ENCODE measurements around the gene SPPL2C. TPM values are rescaled to one million over a fixed set of nuclear protein-coding genes. Genes with fewer than 3 reads are reported as not detected.

SPPL2C gene
- total RNA-seq, 1 experiment from 2014 or later = not detected

GRCh38 chr17:45841883-45842525, 2.7 kb upstream of the SPPL2C start:
- intact Hi-C loops (cut with micrococcal nuclease; ENCODE audit: unreplicated experiment) = no loop called here
- ChIA-PET POLR2A (ENCODE audit: low non-redundant PET) (no interaction called here), CTCF (no interaction called here)
- no peaks in the 10 kb centered on the region for H3K36me3 ChIP-seq (ENCODE audit: insufficient read depth, low read length, poor library complexity, severe bottlenecking)
- BruUV-seq (replicated peaks) = no TSS peak
- no peak for DNase-seq (ENCODE audit: low spot score)
- no peaks in the 10 kb centered on the region for H3K27me3 ChIP-seq (replicated peaks; ENCODE audit: insufficient read depth, low read depth, low read length, poor library complexity)
- H3K4me1 ChIP-seq (ENCODE audit: insufficient read depth, low read length, poor library complexity, severe bottlenecking) = no peaks in the 10 kb centered on the region
- no peak overlapping the region for H3K4me3 ChIP-seq (ENCODE audit: low read depth, low read length, poor library complexity, severe bottlenecking)
- no peaks in the 10 kb centered on the region for H3K9me3 ChIP-seq (ENCODE audit: low read depth, low read length, poor library complexity, severe bottlenecking)
- H3K27ac ChIP-seq (ENCODE audit: low read depth, low read length, poor library complexity, severe bottlenecking) = no peak overlapping the region
- no peak for TF ChIP-seq CTCF (conservative IDR thresholded peaks at IDR 0.05; ENCODE audit: low read depth, low read length)
- TF ChIP-seq EZH2 (IDR thresholded peaks at IDR 0.05; ENCODE audit: borderline replicate concordance, low read depth, low read length, poor library complexity, severe bottlenecking) = no peak

GRCh38 chr17:45843722-45844121, 959 bp upstream of the SPPL2C start:
- POLR2A ChIA-PET (ENCODE audit: low non-redundant PET) = no interaction called here
- CTCF ChIA-PET = no interaction called here
- no TSS peak for BruUV-seq (replicated peaks)
- no peak for TF ChIP-seq EZH2 (IDR thresholded peaks at IDR 0.05; ENCODE audit: borderline replicate concordance, low read depth, low read length, poor library complexity, severe bottlenecking)
- no peak for TF ChIP-seq CTCF (conservative IDR thresholded peaks at IDR 0.05; ENCODE audit: low read depth, low read length)
- Histone ChIP-seq H3K4me1 (ENCODE audit: insufficient read depth, low read length, poor library complexity, severe bottlenecking) (no peaks in the 10 kb centered on the region), H3K9me3 (ENCODE audit: low read depth, low read length, poor library complexity, severe bottlenecking) (no peaks in the 10 kb centered on the region), H3K27me3 (replicated peaks; ENCODE audit: insufficient read depth, low read depth, low read length, poor library complexity) (no peaks in the 10 kb centered on the region), H3K4me3 (ENCODE audit: low read depth, low read length, poor library complexity, severe bottlenecking) (no peak overlapping the region), H3K36me3 (ENCODE audit: insufficient read depth, low read length, poor library complexity, severe bottlenecking) (no peaks in the 10 kb centered on the region), H3K27ac (ENCODE audit: low read depth, low read length, poor library complexity, severe bottlenecking) (no peak overlapping the region)
- intact Hi-C loops (cut with micrococcal nuclease; ENCODE audit: unreplicated experiment) = no loop called here
- no peak for DNase-seq (ENCODE audit: low spot score)

GRCh38 chr17:45845376-45846185, 900 bp downstream of the SPPL2C start:
- Histone ChIP-seq H3K9me3 (ENCODE audit: low read depth, low read length, poor library complexity, severe bottlenecking) (no peaks in the 10 kb centered on the region), H3K36me3 (ENCODE audit: insufficient read depth, low read length, poor library complexity, severe bottlenecking) (no peaks in the 10 kb centered on the region), H3K27me3 (replicated peaks; ENCODE audit: insufficient read depth, low read depth, low read length, poor library complexity) (no peaks in the 10 kb centered on the region), H3K4me1 (ENCODE audit: insufficient read depth, low read length, poor library complexity, severe bottlenecking) (no peaks in the 10 kb centered on the region), H3K4me3 (ENCODE audit: low read depth, low read length, poor library complexity, severe bottlenecking) (no peak overlapping the region), H3K27ac (ENCODE audit: low read depth, low read length, poor library complexity, severe bottlenecking) (no peak overlapping the region)
- ChIA-PET POLR2A (ENCODE audit: low non-redundant PET) (no interaction called here), CTCF (no interaction called here)
- intact Hi-C loops (cut with micrococcal nuclease; ENCODE audit: unreplicated experiment) = no loop called here
- no peak for DNase-seq (ENCODE audit: low spot score)
- BruUV-seq (replicated peaks) = no TSS peak
- TF ChIP-seq EZH2 (IDR thresholded peaks at IDR 0.05; ENCODE audit: borderline replicate concordance, low read depth, low read length, poor library complexity, severe bottlenecking) (no peak), CTCF (conservative IDR thresholded peaks at IDR 0.05; ENCODE audit: low read depth, low read length) (no peak)
